Erythroblast (primary cell): Measurements from ENCODE around the gene SERTAD2.

Experiments
- GATA1 ChIP-seq: IDR thresholded peaks from 2 replicates; pipeline ENCODE4 v1.6.1; 2011; ENCODE audit warnings: low read depth, mild to moderate bottlenecking, control low read depth, low read length, moderate library complexity
- POLR2A ChIP-seq: IDR thresholded peaks from 2 replicates; pipeline ENCODE4 v1.6.1; 2011; ENCODE audit warnings: mild to moderate bottlenecking, low read length

DNA sequence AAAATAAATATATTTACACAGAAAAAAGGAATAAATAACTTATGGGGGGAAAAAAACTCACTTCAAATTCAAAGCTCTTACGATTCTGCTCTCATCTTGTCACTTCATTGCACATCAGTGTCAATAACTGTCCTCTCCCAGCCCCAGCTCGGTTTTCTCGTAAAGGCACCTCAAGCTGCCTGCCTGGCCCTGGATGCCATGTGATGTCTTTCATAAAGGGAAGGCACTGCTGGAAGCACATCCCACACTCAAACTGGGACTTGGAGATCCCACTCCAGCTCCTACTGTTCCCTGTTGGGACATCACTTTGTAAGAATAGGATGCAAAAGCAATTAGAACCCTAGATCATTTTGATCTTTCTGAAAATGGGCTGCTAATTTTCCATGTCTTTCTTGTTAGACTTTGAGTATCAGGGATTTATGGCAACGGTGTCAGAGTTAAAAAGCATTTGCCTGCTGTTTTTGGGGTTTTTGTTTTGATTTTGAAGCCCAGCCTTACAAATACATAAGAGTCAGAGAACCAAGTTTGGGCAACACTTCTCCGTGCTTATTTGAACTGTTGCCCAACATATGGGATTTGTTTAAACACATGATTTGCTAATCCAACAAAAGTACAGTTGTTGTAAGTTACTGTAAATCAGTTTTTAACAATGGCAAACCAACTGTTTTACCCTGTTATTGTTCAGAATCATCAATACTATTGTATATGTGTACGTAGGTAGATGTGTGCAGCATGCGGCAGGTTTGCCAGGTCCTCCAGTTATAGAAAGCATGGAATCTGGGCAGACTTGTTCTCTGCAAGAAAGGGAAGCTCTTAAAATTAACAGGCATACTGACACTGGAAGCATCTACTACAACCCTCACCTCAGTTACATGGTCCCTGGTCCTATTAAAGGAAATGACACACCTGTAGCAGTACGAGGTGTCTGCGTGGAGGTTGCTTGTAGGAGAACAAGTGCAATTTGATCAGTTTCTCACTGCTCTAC lies 20.6 kb downstream of the SERTAD2 start:
- TF ChIP-seq POLR2A: no peak
- TF ChIP-seq GATA1: no peak
